PC-3 (cell line): ENCODE results near the gene BLTP2.

Experiments used
- EZH2 ChIP-seq: fragments of 300-600 bp; sonication (generic); IDR thresholded peaks from one replicate; pipeline ENCODE4 v1.6.1; 2017; ENCODE audit warnings: antibody characterized with exemption, mild to moderate bottlenecking, low read length; ENCODE audit not compliant: unreplicated experiment
- TF ChIP-seq, protein P1 (sequence below): fragments of 300-600 bp; sonication (generic); conservative IDR thresholded peaks from 2 replicates; pipeline ENCODE4 v1.5.1; 2017; ENCODE audit warnings: antibody characterized with exemption, low read depth, mild to moderate bottlenecking, low read length

DNA sequence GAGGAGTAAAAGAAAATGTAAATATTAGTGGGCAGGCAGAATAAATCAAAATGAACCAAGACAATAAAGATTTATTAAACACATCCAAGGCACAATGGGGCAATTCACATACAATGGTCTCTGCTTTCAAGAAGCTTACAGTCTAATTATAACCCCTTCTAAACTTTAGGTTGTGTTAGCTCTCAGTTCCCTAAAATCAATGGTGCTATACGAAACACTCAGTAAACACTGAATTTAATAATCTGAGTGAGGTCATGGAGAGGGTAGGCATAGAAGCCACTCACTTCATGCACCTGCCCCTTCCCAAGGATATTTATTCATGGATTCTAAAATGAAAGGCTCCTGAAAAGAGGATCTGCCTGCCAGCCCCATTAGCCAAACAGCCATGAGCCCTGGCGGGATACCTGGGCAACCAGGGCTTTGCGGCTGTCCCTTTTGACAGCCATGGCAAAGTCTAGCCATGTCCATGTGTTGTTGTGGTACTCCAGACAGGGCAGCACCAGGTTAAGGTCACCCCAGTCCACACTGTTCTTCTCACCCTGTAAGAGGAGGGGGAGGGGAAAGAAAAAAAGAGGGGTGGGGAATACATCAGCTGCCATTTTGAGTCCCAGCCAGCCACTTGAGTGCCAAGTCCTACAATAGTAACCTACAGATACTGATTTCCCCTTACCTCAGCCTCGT lies 29.6 kb downstream of the BLTP2 start:
- TF ChIP-seq, protein P1, sequence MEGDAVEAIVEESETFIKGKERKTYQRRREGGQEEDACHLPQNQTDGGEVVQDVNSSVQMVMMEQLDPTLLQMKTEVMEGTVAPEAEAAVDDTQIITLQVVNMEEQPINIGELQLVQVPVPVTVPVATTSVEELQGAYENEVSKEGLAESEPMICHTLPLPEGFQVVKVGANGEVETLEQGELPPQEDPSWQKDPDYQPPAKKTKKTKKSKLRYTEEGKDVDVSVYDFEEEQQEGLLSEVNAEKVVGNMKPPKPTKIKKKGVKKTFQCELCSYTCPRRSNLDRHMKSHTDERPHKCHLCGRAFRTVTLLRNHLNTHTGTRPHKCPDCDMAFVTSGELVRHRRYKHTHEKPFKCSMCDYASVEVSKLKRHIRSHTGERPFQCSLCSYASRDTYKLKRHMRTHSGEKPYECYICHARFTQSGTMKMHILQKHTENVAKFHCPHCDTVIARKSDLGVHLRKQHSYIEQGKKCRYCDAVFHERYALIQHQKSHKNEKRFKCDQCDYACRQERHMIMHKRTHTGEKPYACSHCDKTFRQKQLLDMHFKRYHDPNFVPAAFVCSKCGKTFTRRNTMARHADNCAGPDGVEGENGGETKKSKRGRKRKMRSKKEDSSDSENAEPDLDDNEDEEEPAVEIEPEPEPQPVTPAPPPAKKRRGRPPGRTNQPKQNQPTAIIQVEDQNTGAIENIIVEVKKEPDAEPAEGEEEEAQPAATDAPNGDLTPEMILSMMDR: no peak
- TF ChIP-seq EZH2: no peak
